ENCODE measurements around the gene THBS1.

GRCh38 chr15:39618063-39618823, 37.4 kb downstream of the THBS1 start:
- TF ChIP-seq CREB5 (CRISPR knock-in tag; IDR thresholded peaks at IDR 0.05; ENCODE audit: low read depth) = no peak
- TF ChIP-seq ZFP3 (CRISPR knock-in tag; IDR thresholded peaks at IDR 0.05) = no peak
- TF ChIP-seq ZNF8 (CRISPR knock-in tag; IDR thresholded peaks at IDR 0.05) = no peak
- TF ChIP-seq ZNF70 (CRISPR knock-in tag; IDR thresholded peaks at IDR 0.05) = no peak
- TF ChIP-seq, protein P1, sequence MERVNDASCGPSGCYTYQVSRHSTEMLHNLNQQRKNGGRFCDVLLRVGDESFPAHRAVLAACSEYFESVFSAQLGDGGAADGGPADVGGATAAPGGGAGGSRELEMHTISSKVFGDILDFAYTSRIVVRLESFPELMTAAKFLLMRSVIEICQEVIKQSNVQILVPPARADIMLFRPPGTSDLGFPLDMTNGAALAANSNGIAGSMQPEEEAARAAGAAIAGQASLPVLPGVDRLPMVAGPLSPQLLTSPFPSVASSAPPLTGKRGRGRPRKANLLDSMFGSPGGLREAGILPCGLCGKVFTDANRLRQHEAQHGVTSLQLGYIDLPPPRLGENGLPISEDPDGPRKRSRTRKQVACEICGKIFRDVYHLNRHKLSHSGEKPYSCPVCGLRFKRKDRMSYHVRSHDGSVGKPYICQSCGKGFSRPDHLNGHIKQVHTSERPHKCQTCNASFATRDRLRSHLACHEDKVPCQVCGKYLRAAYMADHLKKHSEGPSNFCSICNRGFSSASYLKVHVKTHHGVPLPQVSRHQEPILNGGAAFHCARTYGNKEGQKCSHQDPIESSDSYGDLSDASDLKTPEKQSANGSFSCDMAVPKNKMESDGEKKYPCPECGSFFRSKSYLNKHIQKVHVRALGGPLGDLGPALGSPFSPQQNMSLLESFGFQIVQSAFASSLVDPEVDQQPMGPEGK (CRISPR knock-in tag; IDR thresholded peaks at IDR 0.05; ENCODE audit: borderline replicate concordance) = no peak
- no peak for TF ChIP-seq SNAI2 (CRISPR knock-in tag; IDR thresholded peaks at IDR 0.05)
- TF ChIP-seq GLIS3 (CRISPR knock-in tag; IDR thresholded peaks at IDR 0.05) = no peak
- TF ChIP-seq TCF4 (CRISPR knock-in tag; IDR thresholded peaks at IDR 0.05; ENCODE audit: borderline replicate concordance) = no peak
- no peak for TF ChIP-seq PPARA (CRISPR knock-in tag; IDR thresholded peaks at IDR 0.05; ENCODE audit: borderline replicate concordance)
- no peak for TF ChIP-seq ZFP30 (CRISPR knock-in tag; IDR thresholded peaks at IDR 0.05)
- no peak for TF ChIP-seq ARNTL (CRISPR knock-in tag; IDR thresholded peaks at IDR 0.05; ENCODE audit: borderline replicate concordance, low read depth)
- no peak for TF ChIP-seq ESRRG (CRISPR knock-in tag; IDR thresholded peaks at IDR 0.05)
- TF ChIP-seq CSRNP3 (CRISPR knock-in tag; IDR thresholded peaks at IDR 0.05) = no peak

All from SK-N-SH treated with all-trans-retinoic acid at 6 μM for 48 hours (cell line).